IPS-15b (cell line): ENCODE data around the gene IGF2BP2.
"Not testable (repeated sequence)": the region's sequence is repeated elsewhere in the genome, so short reads cannot be mapped to it uniquely, and the experiment has no call there.

Source experiments
- H3K27me3 ChIP-seq: one replicate; pipeline ENCODE4 v1.6.1; 2013; ENCODE audit warnings: low read length; ENCODE audit not compliant: control insufficient read depth, insufficient read depth
- H3K36me3 ChIP-seq: one replicate; pipeline ENCODE4 v1.6.1; 2013; ENCODE audit warnings: low read length; ENCODE audit not compliant: control insufficient read depth, insufficient read depth
- H3K4me1 ChIP-seq: one replicate; pipeline ENCODE4 v1.6.1; 2013; ENCODE audit warnings: mild to moderate bottlenecking, low read length; ENCODE audit not compliant: control insufficient read depth, insufficient read depth
- H3K4me3 ChIP-seq: one replicate; pipeline ENCODE4 v1.5.1; 2013; ENCODE audit warnings: low read depth, low read length
- H3K9ac ChIP-seq: one replicate; pipeline ENCODE4 v1.6.1; 2013; ENCODE audit warnings: low read depth, mild to moderate bottlenecking, low read length
- H3K9me3 ChIP-seq: one replicate; pipeline ENCODE4 v1.6.1; 2013; ENCODE audit warnings: mild to moderate bottlenecking, low read length; ENCODE audit not compliant: control insufficient read depth, insufficient read depth

Gene IGF2BP2

GRCh38 chr3:185712337-185712736 lies 112.5 kb downstream of the IGF2BP2 start:
- Histone ChIP-seq H3K4me1 (peaks cover 33% of the 10 kb centered on the region), H3K36me3 (no peaks in the 10 kb centered on the region), H3K9ac (no peak overlapping the region), H3K4me3 (no peak overlapping the region), H3K27me3 (no peaks in the 10 kb centered on the region), H3K9me3 (no peaks in the 10 kb centered on the region)

GRCh38 chr3:185711255-185711870 lies 113.5 kb downstream of the IGF2BP2 start:
- Histone ChIP-seq H3K9me3 (no peaks in the 10 kb centered on the region), H3K9ac (no peak overlapping the region), H3K36me3 (no peaks in the 10 kb centered on the region), H3K4me3 (no peak overlapping the region), H3K4me1 (peaks cover 28% of the 10 kb centered on the region), H3K27me3 (no peaks in the 10 kb centered on the region)

- H3K27me3 ChIP-seq, result no peaks in the 10 kb centered on the region
- H3K4me1 ChIP-seq, result peaks cover 23% of the 10 kb centered on the region
- no peak overlapping the region for H3K9ac ChIP-seq
- no peak overlapping the region for H3K4me3 ChIP-seq
- H3K9me3 ChIP-seq, result no peaks in the 10 kb centered on the region
- no peaks in the 10 kb centered on the region for H3K36me3 ChIP-seq
Measured at GRCh38 chr3:185709251-185709955, 115.4 kb downstream of the IGF2BP2 start.

- H3K9me3 ChIP-seq, result no peaks in the 10 kb centered on the region
- H3K27me3 ChIP-seq, result no peaks in the 10 kb centered on the region
- peaks cover 23% of the 10 kb centered on the region for H3K4me1 ChIP-seq
- H3K9ac ChIP-seq, result no peak overlapping the region
- no peaks in the 10 kb centered on the region for H3K36me3 ChIP-seq
- H3K4me3 ChIP-seq, result no peak overlapping the region
Measured at GRCh38 chr3:185708392-185708791, 116.5 kb downstream of the IGF2BP2 start.

GRCh38 chr3:185705498-185705897 lies 119.3 kb downstream of the IGF2BP2 start:
- Histone ChIP-seq H3K4me3 (no peak overlapping the region), H3K27me3 (no peaks in the 10 kb centered on the region), H3K9ac (no peak overlapping the region), H3K36me3 (no peaks in the 10 kb centered on the region), H3K4me1 (peaks cover 20% of the 10 kb centered on the region), H3K9me3 (no peaks in the 10 kb centered on the region)

GRCh38 chr3:185702262-185703225 lies 122.3 kb downstream of the IGF2BP2 start:
- Histone ChIP-seq H3K9ac (no peak overlapping the region), H3K4me1 (peaks cover 13% of the 10 kb centered on the region), H3K36me3 (no peaks in the 10 kb centered on the region), H3K4me3 (no peak overlapping the region), H3K27me3 (no peaks in the 10 kb centered on the region), H3K9me3 (no peaks in the 10 kb centered on the region)

GRCh38 chr3:185701611-185702261 lies 123.1 kb downstream of the IGF2BP2 start:
- Histone ChIP-seq H3K27me3 (no peaks in the 10 kb centered on the region), H3K36me3 (no peaks in the 10 kb centered on the region), H3K9me3 (no peaks in the 10 kb centered on the region), H3K4me1 (peaks cover 13% of the 10 kb centered on the region), H3K4me3 (no peak overlapping the region), H3K9ac (no peak overlapping the region)

GRCh38 chr3:185699927-185700326 lies 124.9 kb downstream of the IGF2BP2 start:
- Histone ChIP-seq H3K4me1 (peaks cover 13% of the 10 kb centered on the region), H3K27me3 (no peaks in the 10 kb centered on the region), H3K36me3 (no peaks in the 10 kb centered on the region), H3K9me3 (no peaks in the 10 kb centered on the region), H3K4me3 (no peak overlapping the region), H3K9ac (no peak overlapping the region)

- not testable (repeated sequence) for H3K4me1 ChIP-seq, H3K27me3 ChIP-seq, H3K9me3 ChIP-seq, H3K36me3 ChIP-seq, H3K4me3 ChIP-seq, H3K9ac ChIP-seq
Measured at GRCh38 chr3:185697228-185697627, 127.6 kb downstream of the IGF2BP2 start.

GRCh38 chr3:185696039-185696438 lies 128.8 kb downstream of the IGF2BP2 start:
- Histone ChIP-seq H3K4me1 (no peaks in the 10 kb centered on the region), H3K9me3 (no peaks in the 10 kb centered on the region), H3K9ac (no peak overlapping the region), H3K36me3 (peaks cover 7% of the 10 kb centered on the region), H3K27me3 (no peaks in the 10 kb centered on the region), H3K4me3 (no peak overlapping the region)

- Histone ChIP-seq H3K9ac (peak overlapping the region; percentile 47), H3K4me1 (no peaks in the 10 kb centered on the region), H3K4me3 (no peak overlapping the region), H3K9me3 (no peaks in the 10 kb centered on the region), H3K27me3 (no peaks in the 10 kb centered on the region), H3K36me3 (peaks cover 12% of the 10 kb centered on the region)
Measured at GRCh38 chr3:185693985-185694653, 130.7 kb downstream of the IGF2BP2 start.
